ENCODE results near the gene PEX5L.

The PEX5L gene

DNA sequence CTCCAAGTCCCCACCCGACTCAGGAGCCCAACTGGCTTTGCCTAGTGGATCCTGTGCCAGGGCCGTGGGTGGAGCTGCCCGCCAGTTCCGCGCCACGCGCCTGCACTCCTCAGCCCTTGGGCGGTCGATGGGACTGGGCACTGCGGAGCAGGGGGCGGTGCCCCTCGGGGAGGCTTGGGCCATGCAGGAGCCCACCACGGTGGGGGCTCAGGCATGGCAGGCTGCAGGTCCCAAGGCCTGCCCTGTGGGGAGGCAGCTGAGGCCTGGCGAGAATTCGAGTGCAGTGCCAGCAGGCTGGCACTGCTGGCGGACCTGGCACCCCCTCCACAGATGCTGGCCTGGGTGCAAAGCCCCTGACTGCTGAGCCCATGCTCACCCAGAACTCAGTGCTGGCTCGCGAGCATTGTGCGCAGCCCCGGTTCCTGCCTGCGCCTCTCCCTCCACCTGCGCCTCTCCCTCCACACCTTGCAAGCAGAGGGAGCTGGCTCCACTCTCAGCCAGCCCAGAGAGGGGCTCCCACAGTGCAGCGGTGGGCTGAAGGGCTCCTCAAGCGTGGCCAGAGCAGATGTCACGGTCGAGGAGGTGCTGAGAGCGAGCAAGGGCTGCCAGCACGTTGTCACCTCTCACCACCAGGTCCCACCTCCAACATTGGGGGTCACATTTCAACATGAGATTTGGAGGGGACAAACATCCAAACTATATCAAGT is 261.2 kb downstream of the PEX5L start:
- no peak for DNase-seq (ENCODE audit: low read depth in 2 of 2)

DNA sequence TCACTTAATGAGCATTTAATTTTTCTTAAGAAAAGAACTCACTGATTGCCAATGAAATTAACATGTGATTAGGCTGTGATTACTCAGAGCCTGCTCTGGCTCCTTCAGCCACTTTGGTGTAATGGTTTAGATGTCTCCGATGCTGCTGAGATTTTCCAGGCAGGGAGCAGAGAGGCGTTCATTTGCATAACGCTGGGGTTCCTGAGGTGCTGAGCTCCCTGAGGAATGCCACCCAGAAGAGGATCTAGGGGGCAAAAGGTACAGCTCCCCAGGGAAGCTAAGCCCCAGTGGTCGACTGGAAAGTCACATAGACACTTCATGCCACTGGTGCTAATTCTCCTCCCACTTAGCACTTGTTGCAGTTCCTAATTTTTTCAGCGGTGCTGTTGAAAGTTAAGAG is 264.4 kb downstream of the PEX5L start:
- DNase-seq (ENCODE audit: low read depth in 2 of 2) = no peak

DNA sequence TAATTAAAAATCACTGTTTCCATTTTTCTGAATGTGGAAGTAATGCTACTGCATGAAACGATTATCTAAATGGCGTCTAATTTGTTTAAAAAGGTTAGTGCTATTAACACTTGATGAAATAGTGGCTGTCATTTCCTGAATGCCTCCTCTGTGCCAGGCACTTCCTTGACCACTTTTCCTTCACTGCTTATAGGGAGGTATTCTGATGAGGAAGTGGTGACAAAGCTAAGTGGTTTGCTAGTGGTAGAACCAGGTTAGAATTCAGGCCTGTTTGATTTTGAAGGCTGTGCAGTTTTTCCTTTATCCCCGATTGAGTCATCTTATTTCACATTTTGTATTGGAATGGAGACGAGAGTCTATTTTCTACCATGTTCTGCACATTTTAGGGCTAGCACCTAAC is 264.9 kb downstream of the PEX5L start:
- no peak for DNase-seq (ENCODE audit: low read depth in 2 of 2)

DNA sequence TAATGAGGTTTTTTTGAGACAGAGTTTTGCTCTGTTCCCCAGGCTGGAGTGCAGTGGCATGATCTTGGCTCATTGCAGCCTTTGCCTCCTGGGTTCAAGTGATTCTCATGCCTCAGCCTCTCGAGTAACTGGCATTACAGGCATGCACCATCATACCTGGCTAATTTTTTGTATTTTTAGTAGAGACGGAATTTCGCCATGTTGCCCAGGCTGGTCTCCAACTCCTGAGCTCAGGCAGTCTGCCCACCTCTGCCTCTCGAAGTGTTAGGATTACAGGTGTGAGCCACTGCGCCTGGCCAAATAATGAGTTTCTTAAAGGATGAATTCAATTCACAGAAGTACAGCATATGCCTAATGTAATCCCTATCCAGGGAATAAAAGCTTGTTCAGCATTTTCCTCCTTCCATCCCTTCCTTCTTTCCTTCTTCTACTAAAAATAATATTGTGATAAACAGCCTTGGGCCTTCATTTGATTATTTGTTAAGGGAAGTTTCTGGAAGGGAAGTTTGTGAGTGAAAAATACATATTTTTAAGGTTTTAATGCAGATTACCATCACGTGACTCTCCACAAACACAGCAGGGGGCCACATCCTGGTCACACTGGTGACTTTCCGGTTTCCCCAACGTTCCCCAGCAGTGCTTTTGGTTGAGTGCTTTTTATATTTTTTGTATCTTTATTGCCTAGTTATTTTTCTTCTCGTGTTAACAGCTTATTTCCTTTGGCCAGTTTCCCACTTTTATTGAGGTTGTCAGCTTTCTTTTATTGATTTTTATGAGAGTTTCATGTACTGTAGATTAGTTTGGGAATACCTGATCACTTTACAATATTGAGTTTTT is 267.1 kb downstream of the PEX5L start:
- no peak for DNase-seq (ENCODE audit: low read depth in 2 of 2)

DNA sequence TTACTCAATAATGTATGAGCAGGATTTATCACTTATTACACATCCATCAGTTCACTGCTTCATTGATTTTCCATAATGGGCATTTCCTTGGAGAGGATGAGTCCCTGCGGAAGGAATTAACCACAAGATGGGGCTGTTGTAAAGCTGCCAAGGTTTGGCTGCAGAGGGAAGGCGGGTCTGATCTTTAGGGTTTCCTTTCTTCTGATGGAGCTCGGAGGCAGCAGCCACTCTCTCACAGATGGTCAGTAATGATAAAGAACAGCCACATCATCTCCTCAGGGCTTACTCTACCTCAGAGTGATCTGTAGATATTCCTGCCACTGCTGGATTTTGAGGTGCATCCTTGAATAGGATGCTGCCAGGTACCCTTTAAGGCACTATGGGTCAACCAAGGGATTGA is 268.7 kb downstream of the PEX5L start:
- DNase-seq (ENCODE audit: low read depth in 2 of 2) = no peak

DNA sequence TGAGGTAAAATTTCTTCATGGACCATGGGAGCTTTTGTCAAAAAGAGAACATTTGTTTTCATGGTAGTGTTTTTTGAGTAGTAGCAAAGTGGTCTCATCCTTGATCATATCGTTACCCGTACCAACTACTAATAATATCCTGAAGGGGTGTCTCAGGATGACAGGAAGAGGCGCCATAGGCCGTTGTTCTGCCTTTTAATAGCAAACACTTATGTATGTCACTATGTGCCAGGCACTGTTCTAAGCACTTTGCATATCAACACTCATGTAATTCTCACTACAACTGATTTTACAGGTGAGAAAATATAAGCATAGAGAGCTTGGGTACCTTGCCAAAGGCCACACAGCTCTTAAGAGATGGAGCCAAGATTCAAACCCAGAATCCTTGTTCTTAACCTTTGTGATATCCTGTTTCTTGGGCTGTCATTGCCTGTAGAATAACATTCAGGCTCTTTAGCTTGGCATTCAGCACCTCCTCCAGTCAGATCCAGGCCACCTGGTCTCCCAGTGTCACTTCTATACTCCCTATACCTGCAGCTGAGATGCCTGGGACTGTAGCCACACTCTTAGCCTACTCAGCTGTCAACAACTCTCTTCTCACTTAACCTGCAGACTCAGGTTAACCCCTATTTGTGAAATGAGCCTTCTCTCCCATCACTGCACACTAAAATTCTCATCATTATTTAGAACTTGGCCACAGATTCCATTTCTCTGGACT is 270.2 kb downstream of the PEX5L start:
- DNase-seq (ENCODE audit: low read depth in 2 of 2) = no peak

DNA sequence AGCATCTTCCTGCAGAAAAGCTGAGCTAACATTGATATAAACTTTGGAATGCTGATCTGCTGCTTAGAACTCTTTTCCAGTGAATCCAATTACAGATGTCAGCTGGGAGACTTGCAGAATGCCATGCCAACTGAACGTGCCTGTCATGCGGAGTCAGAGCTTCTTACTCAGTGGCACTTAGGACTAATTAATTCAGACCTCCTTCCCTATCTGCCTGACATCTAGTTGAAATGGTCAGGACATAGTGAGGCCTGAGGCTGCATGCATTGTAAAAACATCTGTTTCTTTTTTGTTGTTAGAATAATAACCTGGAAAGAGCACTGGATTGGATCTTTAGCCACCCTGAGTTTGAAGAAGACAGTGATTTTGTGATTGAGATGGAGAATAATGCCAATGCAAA is 271.3 kb downstream of the PEX5L start:
- no peak for DNase-seq (ENCODE audit: low read depth in 2 of 2)

DNA sequence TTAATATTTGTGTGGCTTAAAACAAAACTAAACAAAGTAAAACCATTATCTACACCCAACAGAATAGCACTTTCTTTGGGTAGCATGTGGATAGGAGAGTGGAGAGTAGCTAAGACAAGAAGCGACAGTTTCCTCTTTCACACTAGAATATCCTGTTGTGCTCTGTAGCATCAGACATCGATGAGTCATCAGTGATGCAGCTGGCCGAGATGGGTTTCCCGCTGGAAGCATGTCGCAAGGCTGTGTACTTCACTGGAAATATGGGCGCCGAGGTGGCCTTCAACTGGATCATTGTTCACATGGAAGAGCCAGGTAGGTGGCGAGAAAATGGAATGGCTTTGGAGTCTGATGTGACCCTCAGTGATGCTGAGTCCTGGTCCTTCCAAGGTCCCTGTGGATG is 275.8 kb downstream of the PEX5L start:
- DNase-seq (ENCODE audit: low read depth in 2 of 2) = no peak

DNA sequence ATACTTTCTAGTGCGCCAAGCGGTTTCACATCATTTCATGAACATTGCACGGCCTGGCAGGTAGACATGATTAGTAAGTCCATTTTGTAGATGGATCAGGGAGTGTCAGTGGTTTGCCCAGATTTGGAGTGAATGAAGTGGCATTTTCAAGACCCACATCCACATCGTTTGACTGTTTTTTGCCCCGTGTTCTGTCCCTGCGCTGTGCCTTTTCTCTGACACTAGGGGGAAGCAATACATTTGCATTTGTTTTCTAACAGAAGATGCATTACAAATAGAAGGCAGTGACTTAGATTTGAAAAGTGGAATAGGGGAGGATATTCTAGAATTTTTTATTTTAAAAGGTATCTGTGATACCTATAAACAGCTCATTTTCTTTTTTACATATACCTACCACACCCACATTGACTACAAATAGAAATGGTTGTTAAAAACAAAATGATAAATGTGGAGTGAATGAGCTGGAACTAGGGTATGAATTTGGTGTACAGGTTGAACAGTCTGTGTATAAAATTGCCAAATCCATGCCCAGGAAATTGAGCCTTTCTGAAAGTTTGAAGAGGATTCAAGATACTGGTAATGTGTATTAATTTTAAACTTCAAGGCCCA is 285.9 kb downstream of the PEX5L start:
- no peak for DNase-seq (ENCODE audit: low read depth in 2 of 2)

DNA sequence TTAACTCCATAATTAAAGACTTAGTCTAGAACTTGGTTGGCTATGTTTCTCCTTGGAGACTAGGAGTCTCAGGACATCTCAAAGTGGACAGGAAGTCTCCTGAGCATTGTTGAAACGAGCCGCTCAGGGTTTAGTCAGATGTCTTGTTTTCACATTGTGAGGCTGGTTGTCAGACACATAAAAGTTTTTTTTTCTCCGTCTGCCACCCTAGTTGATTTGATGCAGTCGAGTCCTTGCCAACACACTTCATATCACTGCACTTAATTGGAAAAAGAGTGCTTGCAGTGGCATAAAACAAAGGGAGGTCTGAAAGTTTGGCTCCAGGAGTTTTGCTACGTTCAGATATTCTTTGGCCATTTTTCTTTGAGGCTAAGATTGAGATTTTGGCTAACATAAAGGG is 291.0 kb downstream of the PEX5L start:
- no peak for DNase-seq (ENCODE audit: low read depth in 2 of 2)

DNA sequence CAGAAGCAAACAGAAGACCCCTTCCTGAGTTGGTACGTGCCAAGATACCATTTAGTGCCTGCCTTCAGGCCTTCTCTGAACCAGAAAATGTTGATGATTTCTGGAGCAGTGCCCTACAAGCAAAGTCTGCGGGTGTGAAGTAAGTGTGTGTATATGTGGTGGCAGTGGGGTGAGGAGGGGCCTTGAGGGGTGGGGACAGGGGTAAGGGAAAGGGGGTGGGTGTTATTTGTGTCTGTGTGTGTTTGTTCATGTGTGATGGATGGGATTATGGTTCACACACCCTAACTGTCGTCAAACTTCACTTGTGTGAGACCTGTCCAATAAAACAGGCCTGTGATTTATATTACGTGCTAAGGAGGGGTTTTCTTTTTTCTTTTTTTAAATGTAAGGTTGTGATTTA is 291.7 kb downstream of the PEX5L start:
- DNase-seq (ENCODE audit: low read depth in 2 of 2) = no peak

All from stimulated activated CD8-positive, alpha-beta memory T cell treated with anti-CD3 and anti-CD28 coated beads, Interleukin-7, amount 100 ng/mL, for 1 hour (primary cell).